22Rv1 (cell line): Measurements from ENCODE around the gene SNX6.

Source experiments
- CTCF ChIP-seq: fragments of 450-650 bp; IDR thresholded peaks from 2 replicates; pipeline ENCODE4 v1.5.1; 2017; ENCODE audit warnings: mild to moderate bottlenecking
- ZFX ChIP-seq: fragments of 450-650 bp; IDR thresholded peaks from 2 replicates; pipeline ENCODE4 v1.6.1; 2017; ENCODE audit warnings: antibody characterized with exemption, borderline replicate concordance

- TF ChIP-seq CTCF: no peak
- TF ChIP-seq ZFX: no peak
Measured at GRCh38 chr14:34649344-34649743, 19.4 kb upstream of the SNX6 start.
